HG03457 (cell line): ENCODE data around the gene RBM47.
"Not testable (repeated sequence)": the region's sequence is repeated elsewhere in the genome, so short reads cannot be mapped to it uniquely, and the experiment has no call there.

Source experiments
- ATAC-seq: cut with Tn5 transposase; IDR thresholded peaks from one replicate; pipeline ENCODE4 v1.9.1; 2021; ENCODE audit warnings: moderate number of reproducible peaks; ENCODE audit not compliant: unreplicated experiment

The RBM47 gene

DNA sequence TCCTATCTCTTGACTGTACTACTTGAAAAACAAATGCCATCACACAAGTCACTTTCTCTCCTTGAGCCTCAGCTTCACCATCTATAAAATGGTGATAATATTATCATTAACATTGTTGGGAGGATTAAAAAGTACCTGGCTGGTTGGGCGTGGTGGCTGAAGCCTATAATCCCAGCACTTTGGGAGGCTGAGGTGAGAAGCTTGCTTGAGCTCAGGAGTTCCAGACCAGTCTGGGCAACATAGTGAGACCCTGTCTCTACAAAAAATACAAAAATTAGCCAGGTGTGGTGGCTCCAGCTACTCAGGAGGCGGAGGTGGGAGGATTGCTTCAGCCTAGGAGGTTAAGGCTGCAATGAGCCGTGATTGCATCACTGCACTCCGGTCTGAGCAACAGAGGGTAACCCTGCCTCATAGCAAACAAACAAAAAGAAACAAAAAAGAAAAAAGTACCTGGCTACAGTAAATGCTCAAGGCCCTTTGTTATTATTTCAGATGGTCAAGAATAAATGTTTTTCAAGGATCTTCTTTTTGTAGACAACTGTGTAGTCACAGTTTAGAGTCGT is 174.2 kb downstream of the RBM47 start:
- ATAC-seq, result no peak

DNA sequence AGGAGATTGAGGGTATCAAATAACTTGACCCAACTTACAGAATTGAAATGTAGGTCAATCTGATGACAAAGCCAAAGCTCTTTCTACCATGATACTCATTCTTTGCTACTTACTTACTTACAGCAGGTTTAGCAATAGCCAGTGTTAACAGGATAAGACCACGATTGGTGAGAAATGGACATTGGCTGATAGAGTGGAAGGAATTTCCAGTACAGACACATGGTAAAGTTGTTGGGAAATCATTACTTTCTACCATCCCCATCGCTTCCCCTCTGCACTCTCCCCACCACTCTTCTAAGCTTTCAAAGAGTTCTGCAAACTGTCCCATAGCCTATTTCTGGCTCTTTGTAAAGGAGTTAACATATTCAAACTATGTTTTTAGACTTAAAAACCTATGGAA is 174.8 kb downstream of the RBM47 start:
- ATAC-seq, result no peak

DNA sequence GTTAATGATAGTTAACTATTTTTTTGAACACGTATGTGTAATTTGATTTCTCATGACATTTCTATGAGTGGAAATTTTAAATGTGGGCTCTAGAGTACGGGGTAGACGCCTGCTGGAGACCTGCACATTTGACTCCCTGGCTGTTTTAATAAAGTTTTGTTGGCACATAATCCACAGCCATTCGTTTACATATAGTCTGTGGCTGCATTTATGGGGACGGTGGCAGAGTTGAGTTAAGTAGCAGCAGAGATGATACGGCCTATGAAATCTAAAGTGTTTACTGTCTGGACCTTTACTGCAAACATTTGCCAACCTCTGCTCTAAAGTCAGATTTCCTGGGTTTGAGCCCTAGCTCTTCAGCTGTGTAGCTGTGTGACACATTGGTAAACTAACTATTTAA is 175.8 kb downstream of the RBM47 start:
- ATAC-seq, result no peak

DNA sequence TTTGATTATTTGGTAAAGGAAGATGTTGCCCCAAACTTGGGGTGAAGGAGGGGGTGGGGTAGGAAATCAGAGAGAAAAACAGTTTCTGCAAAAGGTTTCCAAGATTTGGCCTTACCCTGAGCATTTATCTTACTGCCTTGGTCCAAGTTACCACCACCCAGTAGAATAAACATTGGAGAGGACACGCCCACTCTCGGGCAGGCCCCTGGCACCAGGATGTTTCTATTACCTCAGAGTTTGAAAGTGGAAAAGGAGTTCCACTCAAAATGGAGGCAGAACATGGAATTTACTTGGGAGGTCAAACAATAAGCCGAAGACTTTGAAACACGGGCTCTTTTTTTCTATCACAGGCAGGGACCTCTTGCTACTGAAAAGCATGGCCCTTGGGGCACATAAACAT is 180.8 kb downstream of the RBM47 start:
- no peak for ATAC-seq

DNA sequence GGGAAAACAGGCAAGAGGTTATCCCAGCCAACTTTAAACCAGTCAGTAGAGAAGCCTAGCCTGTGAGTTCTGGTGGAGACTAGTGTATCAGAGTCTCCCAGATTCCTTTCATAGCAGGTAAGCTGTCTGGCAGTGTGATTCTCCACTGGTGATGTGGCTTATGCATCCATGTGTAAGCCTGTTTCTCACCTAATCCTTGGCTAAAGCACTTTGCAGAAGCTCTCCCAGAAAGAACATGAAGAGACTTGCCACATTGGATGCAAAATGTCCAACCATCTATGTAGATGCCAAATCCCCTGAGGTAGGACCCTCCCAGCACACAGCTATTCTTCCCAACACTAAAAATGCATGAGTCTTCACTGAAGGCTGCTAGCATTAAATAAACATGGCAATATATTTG is 182.8 kb downstream of the RBM47 start:
- no peak for ATAC-seq

DNA sequence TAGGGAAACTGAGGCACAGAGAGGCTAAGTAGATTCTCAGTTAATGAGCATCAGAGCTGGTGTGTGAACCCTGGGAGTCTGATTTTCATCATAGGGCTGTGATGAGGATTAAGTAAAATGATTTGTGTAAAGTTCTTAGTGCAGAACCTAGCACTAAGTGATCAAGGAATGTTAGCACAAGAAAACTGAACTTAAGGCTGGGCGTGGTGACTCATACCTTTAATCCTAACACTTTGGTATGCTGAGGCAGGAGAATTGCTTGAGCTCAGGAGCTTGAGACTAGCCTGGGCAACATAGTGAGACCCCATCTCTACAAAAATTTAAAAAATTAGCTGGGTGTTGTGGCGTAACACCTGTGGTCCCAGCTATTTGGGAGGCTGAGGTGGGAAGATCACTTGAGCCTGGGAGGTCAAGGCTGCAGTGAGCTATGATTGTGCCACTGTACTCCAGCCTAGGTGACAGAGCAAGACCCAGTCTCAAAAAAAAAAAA is 183.4 kb downstream of the RBM47 start:
- ATAC-seq, result not testable (repeated sequence)

DNA sequence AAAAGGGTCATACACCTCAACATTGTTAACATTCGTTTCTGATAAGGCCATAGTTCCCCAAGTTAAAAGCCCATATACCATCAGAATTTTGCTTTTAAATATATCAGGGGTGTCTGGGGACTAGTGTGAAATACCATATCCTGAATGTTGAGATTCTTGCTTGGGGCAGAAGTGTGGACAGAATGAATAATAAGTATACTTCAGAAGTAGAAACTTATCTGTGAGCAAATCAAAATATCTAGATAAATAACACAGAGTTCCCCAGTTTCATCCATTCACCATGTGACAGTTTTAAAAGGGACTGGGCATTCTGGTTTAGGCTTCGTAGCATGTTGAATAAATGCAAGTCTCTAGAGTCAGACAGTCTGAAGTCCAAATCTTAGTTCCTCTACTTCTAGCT is 184.0 kb downstream of the RBM47 start:
- no peak for ATAC-seq

DNA sequence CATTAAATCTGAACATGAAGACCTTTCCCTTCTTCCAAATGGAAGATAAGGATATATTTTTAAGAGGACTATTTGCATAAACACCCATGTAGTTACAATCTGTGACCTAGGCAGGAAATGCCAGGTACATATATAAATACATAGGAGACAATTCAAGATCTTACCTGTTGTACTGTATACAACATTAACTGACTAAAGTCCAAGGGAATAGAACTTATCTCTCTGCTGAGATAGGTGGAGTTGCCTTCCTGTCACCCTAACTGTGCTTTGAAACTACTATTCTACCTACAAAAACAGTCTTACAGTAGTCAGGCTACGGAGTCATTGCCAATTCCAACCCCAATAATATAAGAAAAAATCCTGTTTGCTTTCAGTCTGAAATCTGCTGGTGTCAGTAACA is 188.2 kb downstream of the RBM47 start:
- ATAC-seq, result no peak

DNA sequence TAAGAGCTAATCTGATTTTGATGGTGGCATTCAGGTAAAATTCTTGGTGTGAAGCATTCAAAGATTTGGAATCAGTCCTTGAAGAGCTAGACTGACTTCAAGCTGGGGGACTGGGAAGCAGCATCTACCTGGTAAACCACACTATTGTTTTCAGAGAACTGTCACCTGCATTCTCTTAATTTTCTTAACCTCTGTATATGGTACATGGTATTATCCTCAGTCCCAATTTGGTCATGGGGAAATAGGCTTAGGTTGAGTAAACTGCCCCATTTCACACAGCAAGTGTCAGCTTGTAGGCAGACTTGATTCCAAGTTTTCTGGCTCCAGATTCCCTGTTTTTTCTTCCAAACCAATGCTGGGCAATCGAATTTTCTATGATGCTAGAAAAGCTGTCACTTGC is 190.1 kb downstream of the RBM47 start:
- no peak for ATAC-seq

DNA sequence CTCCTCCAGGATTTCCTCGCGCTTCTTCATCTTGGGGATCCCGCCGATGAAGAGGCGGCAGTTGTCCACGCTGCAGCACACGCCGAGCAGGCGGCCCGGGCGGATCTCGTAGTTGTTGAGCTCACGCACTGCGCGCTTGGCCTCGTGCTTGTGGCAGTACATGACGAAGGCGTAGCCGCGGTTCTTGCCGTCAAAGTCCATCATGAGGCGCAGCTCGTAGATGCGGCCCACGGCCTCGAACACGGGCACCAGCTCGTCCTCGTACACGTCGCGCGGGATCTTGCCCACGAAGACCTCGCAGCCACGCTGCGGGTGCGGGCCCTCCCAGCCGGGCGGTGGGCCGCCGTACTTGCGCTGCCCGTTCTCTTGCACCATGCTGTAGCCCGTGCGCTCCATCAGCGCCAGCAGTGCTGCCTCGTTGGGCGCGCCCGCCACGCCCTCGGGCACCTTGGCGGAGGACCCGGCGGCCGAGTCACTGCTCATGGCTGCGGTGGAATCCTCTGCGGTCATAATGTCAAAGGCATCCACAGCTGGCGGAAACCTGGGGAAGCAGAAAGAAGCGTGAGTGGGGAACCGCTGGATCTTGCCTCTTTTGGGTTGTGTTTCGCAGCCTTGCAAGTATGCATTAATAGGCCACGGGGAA is 191.2 kb downstream of the RBM47 start:
- ATAC-seq, result no peak

DNA sequence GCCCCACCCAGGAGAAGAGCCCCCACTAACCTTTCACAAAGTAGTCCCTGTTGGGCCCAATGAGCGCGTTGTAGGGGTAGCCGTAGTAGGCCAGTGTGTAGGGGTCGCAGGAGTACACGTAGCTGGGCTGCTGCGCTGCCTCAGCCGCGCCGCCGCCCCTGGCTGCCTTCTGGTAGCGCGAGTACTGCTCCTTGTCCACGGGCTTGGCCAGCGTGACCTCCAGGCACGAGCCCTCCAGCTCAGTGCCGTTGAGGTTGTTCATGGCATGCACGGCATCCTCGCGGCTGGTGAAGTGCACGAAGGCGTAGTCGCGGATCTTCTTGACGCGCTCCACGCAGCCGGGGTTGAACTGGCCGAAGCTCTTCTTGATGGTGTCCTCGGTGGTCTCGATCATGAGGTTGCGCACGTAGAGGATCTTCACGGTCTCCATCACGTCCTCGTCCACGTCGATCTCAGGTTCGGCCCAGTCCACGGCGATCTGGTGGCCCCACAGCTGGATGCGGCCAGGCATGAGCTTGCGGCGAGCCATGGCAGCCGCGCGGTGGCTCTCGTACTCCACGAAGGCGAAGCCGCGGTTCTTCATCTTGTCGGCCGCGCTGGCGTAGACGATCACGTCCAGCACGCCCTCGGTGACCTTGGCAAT is 191.8 kb downstream of the RBM47 start:
- ATAC-seq, result no peak

DNA sequence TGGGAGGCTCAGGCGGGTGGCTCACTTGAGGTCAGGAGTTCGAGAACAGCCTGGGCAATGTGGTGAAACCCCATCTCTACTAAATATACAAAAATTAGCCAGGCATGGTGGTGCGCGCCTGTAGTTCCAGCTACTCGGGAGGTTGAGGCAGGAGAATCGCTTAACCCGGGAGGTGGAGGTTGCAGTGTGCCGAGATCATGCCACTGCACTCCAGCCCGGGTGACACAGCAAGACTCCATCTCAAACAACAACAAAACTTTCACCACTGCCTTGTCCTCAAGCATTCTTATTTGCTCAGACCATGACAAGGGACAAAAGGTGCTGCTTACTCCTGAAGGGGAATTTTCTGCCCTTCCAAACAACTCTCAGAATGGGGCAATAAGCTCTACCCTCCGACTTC is 194.4 kb downstream of the RBM47 start:
- not testable (repeated sequence) for ATAC-seq

DNA sequence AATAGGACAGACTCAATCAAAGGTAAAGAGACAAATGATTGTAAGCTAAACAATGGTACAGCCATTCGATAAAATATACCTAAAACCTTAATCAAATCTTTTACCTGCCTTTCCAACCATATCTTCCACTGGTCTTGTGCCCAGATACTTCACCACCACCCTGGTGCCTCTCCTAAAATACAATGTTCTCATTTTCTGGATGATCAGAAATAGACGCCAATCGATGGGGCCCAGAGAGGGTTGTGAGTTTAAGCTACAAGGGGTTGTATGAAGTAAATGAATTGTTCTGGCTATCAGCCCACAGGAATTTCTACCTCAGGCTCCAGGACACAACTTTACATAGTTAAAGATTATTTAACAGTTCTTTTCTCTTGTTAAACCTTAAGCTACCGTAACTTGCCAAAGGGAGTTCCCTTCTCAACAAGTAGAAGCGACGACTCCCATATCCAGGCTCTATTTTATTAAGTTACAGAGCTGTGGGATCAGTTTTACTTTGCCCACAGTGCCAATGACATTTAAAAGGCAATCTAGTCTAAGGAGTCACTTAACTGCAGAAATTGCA is 195.5 kb downstream of the RBM47 start:
- ATAC-seq, result no peak

DNA sequence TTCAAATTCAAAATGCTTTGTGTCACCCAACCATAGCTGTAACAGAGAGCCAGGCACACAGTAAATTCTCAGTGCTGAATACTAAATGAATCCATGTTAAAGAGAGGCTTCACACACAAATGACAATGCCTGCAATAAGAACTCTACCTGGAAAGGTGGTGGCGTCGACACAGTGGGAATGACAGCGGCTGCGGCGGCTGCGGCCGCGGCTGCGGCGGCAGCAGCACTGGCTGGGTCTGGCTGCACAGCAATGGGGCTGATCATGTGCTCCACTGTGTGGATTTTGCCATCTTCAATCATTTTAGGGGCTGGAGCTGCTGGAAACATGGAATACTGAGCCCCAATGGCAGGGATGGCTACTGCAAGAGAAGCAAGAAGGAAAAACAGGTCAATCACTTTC is 197.2 kb downstream of the RBM47 start:
- no peak for ATAC-seq

DNA sequence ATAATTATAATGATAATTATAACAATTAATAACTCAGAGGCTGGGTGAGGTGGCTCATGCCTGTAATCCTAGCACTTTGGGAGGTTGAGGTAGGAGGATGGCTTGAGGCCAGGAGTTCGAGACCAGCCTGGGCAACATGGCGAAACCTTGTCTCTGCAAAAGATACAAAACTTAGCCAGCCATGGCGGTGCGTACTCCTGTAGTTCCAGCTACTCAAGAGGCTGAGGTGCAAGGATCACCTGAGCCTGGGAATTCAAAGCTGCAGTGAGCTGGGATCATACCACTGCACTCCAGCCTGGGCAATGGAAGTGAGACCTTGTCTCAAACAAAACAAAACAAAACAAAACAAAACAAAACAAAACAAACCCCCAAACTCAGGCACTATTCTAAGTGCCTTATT is 201.8 kb downstream of the RBM47 start:
- ATAC-seq, result not testable (repeated sequence)

DNA sequence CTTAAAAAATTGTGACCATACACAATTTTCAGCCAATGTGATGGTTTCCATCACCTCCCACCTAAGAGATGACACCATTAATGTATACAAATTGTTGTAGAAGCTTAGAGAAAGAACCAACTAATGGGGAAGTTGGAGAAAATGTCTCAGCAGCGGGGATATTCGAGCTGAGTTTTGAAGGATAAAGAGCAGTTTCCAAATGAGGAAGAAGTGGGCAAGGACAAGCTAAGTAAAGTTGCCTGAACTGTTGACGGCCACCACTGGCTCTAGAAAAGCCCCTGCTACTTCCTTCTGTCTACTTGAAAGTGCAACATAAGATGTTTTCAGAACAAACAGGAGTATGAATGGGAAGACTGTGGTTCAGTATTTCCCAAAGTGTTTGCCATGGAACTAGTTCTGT is 202.5 kb downstream of the RBM47 start:
- no peak for ATAC-seq

DNA sequence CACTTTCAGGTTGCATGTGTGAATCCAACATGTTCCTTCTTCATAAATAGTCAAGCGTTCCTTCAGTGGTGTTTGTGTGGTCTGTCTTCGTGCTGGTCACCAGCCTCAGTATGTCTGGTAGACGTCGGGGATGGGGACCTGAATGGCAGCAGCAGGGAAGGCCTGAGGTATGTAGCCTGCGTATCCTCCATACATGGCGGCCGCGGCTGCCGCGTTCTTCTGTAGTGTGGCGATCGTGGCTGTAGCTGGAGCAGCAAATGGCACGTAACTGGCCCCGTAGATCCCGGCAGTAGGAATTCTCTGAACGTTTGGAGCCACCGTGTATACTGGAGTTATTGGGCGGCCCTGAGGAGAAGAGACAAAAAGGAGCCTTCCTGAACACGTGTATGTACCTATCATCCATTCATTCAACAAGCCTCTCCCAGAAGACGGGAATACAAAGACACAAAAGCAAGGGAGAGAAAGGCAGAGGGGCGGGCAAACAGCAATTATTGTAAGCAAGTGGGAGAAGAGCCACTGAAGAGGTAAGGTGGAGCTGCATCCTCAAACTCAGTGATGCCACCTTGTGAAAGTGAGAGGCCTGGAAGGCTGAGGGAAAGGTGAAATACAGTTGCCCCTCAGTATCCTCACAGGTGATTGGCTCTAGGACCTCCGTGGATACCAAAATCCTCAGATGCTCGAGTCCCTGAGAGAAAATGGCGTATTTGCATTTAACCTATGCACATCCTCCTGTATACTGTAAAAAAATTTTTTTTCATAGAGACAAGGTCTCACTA is 203.7 kb downstream of the RBM47 start:
- ATAC-seq, result no peak

DNA sequence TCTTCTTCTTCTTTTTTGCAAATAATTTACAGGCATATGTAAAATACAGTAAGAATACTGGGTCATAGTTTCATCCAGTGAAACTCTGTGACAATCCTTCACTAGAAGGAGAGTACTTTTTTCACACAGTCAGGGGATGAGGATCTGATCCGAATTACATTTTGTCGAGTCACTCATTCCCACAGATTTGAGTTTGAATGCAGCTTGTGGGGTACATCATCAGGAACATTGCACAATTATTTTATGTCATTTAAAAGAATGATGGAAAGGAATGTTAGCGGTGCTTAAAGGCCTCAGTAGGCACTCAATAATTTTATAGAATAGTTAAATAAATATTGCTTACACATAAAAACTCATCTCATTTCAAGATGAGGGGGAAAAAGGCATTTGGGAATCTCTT is 205.9 kb downstream of the RBM47 start:
- ATAC-seq, result no peak

DNA sequence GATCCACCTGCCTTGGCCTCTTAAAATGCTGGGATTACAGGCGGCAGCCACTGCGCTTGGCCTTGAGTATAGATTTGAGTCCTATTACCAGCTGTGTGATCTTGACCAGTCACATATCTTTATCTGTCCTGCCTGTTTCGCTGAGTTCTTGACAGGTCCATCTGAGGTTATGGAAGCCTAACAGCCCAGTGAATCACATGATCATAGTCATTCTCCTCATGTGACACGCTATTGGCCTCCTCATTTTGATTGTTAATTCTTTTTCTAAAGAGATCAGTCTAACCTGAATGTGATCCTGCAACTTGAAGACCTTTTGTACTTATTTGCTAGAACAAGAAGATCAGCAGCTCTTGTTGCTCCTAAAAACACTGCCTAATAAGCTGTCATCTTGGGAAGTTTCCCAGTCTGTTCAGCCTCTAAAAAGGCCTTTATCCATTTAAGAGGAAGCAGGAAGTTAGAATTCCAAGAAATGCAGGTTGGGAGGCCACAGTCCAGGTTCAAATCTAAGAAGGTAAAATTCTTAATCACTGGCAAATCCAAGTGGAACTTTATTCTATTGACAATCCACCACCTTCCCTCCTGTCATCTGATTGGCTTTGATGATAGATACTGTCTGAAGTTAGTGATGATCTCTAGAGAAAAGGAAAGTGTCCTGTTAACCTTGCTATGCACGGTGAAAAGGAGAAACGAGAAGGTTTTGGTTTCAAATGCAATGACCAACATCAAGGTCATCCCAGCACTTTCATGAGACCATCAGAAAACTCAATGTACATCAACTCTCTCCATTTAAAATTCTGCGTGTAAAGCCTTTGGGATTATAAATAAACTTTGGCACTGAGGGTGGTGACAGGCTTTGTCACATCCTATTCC is 207.6 kb downstream of the RBM47 start:
- ATAC-seq, result no peak

DNA sequence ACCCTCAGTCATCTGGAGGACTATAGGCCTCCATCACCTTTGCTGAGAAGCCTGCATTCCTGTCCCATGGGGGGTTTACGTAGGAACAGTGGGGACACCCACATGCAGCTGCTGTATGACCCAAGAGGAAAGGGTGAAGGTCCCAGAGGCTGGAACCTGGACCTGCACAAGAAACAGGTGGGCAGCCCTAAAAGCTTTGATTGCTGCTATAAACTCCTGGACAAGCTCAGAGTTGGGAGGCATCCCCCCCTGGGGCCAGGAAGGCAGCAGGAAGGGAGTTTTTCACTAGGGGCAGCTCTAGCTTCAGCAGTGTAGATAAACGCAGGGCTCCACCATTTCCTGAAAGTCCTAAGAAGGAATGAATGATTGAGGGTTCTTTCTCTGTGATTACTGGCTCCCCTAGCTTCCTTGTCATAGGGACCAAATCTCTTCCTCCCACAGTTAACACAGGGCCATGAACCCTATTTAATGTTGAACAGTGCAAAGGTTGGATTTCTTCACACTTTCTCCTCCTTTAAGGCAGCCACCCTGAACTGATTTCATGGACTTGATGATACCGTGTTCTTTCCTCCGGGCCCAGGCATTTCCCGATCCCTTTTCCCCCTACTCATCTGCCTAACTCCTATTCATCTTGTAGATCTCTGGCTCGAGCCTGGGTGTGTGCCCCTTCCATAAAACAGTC is 210.3 kb downstream of the RBM47 start:
- no peak for ATAC-seq
